Spleen (tissue), 7 donors: ENCODE measurements around the gene CMPK1.

ENCODE experiments used
- CTCF ChIP-seq, 11 experiments: fragments of 200-600 bp in 7 of 11; fragments of 450-650 bp in 4 of 11; sonication (generic) in 4 of 11; IDR thresholded peaks in 8 of 11; conservative IDR thresholded peaks in 3 of 11; 1 replicate in 7 of 11; 2 replicates in 4 of 11; pipeline versions ENCODE4 v1.4.0 to v1.8.0; 2016 to 2021; ENCODE audit warnings: antibody characterized with exemption in 11 of 11, inconsistent platforms in 4 of 11, mild to moderate bottlenecking in 1 of 11
- POLR2A ChIP-seq, 3 donors: fragments of 450-650 bp; IDR thresholded peaks; one replicate each; pipeline ENCODE4 v1.5.1; 2017; ENCODE audit warnings: antibody characterized with exemption in 3 of 3, mild to moderate bottlenecking in 1 of 3
- donor health status: DM: no; HTN: no; CAD: no; lungs with moderate emphysema.
- donor health status: DM: no; HTN: no; CAD: no.
- donor health status: DM: no; HTN: no; CAD: no.

- TF ChIP-seq POLR2A (IDR thresholded peaks at IDR 0.05): no peak
- no peak for TF ChIP-seq CTCF (IDR thresholded peaks at IDR 0.05 in 8 of 11, conservative IDR thresholded peaks at IDR 0.05 in 3 of 11)
These were observed 75.9 kb downstream of the CMPK1 start for GRCh38 chr1:47409311-47410067.
